Fibroblast of villous mesenchyme (primary cell): ENCODE measurements around the gene IRF8. TPM values are rescaled to one million over a fixed set of nuclear protein-coding genes. Genes with fewer than 3 reads are reported as not detected.
"Not testable (repeated sequence)": the region's sequence is repeated elsewhere in the genome, so short reads cannot be mapped to it uniquely, and the experiment has no call there.

Experiments
- DNase-seq: peaks from one replicate; pipeline ENCODE4 v3.0.0-alpha.2; 2010; ENCODE audit warnings: low read depth
- H3K4me3 ChIP-seq: 2 replicates; pipeline ENCODE4 v1.5.1; 2011; ENCODE audit warnings: low read depth, mild to moderate bottlenecking, low read length
- CTCF ChIP-seq: IDR thresholded peaks from 2 replicates; pipeline ENCODE4 v1.5.1; 2012; ENCODE audit warnings: low read depth, mild to moderate bottlenecking, low read length; ENCODE audit not compliant: insufficient read depth
- total RNA-seq: library from RNA; depleted of rRNA; stranded (reverse); fragments of >200 nt; gene quantifications from 2 replicates; pipeline ENCODE4 v1.2.3, GENCODE V29; 2012

Gene IRF8
- total RNA-seq, 1 donor: not detected

- no peak overlapping the region for H3K4me3 ChIP-seq
- DNase-seq: no peak
- no peak for TF ChIP-seq CTCF
Measured at GRCh38 chr16:85901773-85902365, 2.9 kb downstream of the IRF8 start.

- no peak for TF ChIP-seq CTCF
- no peak for DNase-seq
- H3K4me3 ChIP-seq: no peak overlapping the region
Measured at GRCh38 chr16:85902366-85903155, 3.6 kb downstream of the IRF8 start.

- no peak for TF ChIP-seq CTCF
- H3K4me3 ChIP-seq: no peak overlapping the region
Measured at GRCh38 chr16:85903559-85903958, 4.6 kb downstream of the IRF8 start.

GRCh38 chr16:85905110-85906095 lies 6.4 kb downstream of the IRF8 start:
- TF ChIP-seq CTCF: no peak
- no peak overlapping the region for H3K4me3 ChIP-seq
- DNase-seq: no peak

More at GRCh38 chr16:85903559-85903958, 4.6 kb downstream of the IRF8 start:
- no peak for DNase-seq

- TF ChIP-seq CTCF: no peak
- DNase-seq: no peak
- H3K4me3 ChIP-seq: no peak overlapping the region
Measured at GRCh38 chr16:85906349-85906748, 7.4 kb downstream of the IRF8 start.

GRCh38 chr16:85907231-85907630 lies 8.3 kb downstream of the IRF8 start:
- not testable (repeated sequence) for DNase-seq, H3K4me3 ChIP-seq

GRCh38 chr16:85908444-85908843 lies 9.5 kb downstream of the IRF8 start:
- H3K4me3 ChIP-seq: no peak overlapping the region
- DNase-seq: no peak
- TF ChIP-seq CTCF: no peak
